Measurements from ENCODE around the gene NRM. TPM values are rescaled to one million over a fixed set of nuclear protein-coding genes. Genes with fewer than 3 reads are reported as not detected.

Gene NRM
- total RNA-seq, 1 experiment from 2014 or later, result 7.8 TPM

GRCh38 chr6:30688569-30688968 lies 2.2 kb downstream of the NRM start:
- DNase-seq (ENCODE audit: low read depth), result no peak

DNA sequence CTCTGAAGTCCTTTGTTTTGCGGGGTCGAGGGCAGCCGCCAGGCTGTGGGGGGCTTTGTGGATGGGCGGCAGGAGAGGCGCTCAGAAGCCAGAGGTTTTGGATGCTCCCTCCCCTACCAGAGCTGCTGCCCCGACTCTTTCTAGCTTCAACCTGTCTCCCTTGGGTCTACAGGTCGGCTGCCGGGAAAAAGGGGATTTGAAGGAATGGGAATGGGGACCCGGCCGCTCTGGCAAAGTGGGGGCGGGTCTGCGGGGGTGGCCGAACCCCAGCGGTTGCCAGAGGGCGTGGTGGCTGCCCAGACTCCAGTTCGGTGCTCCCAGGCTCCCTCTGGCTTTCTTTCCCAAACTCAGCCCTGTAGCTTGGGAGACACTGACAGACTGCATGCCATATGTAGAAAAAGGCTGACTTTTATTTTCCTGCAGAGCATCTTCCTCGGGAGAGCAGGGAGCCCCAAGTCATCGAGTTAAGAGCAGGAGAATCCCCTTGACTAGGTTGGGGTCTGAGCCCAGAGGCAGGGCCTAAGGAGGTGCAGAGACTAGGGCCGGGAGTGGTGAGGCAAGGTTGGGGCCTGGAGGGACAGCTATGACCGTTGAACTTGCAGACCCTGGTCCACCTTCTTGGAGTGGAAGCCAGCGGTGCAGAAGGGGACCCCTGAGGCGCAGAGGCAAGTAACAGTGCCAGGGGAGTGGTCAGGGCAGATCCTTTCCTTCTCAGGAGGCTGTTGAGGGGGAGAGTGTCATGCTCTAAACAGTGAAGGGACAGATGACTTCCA lies 2.9 kb downstream of the NRM start:
- DNase-seq (ENCODE audit: low read depth), result peak; percentile 70

GRCh38 chr6:30686908-30687658 lies 3.7 kb downstream of the NRM start:
- peak; percentile 99 for DNase-seq (ENCODE audit: low read depth)

DNA sequence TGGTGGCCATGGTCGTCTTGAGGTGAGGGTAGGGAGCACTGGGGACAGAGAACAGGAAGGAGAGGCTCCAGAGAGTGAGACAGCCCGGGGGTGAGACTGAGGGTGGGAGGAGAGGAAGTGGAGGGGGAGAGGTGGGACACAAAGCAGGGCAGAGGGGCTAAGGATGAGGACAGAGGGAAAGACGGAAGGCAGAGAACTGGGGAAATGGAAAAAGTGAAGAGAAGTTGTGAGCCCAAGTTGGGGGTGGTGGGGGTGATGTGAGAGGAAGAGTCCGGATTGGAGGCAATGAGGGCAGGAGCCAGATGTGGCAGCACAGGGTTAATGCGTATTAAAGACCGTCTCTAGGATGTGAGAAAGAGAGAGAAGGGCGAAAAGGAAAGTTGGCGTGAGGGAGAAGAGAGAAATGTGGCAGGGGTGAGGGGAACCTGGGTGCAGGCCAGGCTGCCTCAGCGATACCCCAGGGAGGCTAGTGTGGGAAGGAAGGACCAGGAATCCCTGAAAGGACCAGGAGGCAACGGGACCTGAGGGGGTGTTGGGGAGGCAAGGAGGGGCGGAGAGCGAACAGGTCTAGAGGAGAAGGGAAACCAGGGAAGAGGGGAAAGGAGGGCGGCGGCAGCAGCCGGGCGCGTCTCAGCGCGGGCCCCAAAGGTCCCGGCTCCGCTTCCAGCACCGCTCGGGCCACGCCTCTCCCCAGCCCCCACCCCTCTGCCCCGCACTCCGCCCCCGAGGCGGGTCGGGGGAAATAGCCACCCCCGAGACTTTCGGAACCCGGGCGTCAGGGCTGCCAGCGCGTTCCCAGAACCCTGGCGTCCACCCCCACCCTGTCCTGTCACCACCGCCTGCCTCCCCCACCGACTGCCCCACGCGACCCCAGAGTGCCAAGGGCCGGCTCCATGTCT lies 4.5 kb downstream of the NRM start, which contains the start of gene PPP1R18:
PPP1R18 (minus strand) TSS at position 637 of the 899 bp plus-strand sequence; CDS start at position 10, 627 bp downstream.
- peak; percentile 83 for DNase-seq (ENCODE audit: low read depth)

GRCh38 chr6:30685157-30686008 lies 5.4 kb downstream of the NRM start:
- peak; percentile 56 for DNase-seq (ENCODE audit: low read depth)

DNA sequence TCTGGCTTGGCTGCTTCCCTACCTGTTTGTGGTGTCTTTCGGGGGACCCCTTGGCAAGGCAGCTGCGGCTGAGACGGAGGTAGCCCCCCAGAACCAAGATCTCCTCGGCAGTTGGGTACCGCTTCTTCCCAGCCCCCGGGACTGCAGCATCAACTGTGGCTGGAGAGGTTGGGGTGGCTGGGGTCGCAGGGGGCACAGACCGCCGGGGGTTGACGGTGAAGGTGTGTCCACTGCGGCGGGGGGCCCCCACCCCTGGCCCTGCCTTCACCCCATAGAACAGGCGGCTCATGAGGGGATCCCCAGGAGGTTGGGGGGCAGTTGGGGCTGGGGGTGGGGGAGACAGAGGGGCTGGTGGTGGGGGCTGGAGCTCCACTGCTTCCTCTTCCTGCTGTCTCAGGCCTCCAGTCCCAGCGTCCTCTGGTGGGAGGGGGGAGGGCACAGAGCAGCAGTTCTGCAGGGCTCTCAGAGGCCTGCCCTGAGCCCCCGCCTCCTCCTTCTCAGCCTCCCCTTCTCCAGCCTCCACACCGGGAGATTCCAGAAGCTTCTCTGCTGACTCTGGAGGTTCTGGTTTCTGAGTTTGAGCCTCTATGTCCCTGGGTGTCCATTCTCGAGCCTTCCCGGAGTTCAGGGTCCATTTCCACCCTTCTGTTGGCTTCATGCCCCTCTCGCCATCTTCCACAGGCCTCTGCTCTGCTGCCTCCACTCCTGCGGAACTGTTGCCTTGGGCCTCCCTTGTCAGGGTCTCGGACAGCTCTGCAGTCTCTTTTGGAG lies 6.2 kb downstream of the NRM start:
- DNase-seq (ENCODE audit: low read depth), result peak; percentile 71

GRCh38 chr6:30683980-30684338 lies 6.8 kb downstream of the NRM start:
- peak; percentile 22 for DNase-seq (ENCODE audit: low read depth)

DNA sequence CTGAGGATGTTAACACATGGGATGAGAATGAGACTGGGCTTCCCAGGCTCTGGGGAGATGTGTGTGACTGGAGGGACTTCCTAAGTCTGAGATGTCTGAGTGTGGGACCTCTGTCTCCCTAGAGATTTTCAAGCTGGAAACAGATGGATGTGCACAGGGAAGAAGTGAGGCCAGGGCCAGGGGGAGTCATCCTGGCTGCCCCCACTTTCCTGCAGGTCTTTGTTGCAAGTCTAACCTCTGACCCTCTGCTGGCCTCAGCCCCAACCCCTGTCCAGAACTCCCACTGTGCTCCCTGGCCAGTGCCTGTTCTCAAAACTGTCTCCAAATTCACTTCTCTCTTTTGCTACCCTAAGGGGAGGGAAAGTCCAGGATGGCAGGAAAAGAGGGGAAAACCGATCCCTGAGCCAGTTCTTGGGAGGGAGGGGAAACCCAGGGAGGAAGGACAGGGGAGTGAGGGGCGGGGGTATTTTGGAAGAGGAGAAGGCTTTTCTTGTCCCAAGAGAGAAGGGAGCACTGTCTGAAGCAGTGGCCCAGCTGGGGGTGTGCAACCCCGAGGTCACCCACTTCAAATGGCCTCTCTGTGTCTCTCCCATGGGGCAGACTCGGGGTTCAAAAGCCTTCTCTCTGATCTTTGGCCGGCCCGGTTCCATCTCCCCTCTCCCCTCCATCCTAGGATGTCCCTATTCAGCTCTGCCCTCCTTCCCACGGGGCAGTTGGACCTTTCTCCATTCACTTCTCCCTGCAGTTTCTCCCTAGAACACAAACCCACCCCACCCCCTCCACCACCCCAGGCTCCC lies 7.4 kb downstream of the NRM start:
- DNase-seq (ENCODE audit: low read depth), result peak; percentile 39

DNA sequence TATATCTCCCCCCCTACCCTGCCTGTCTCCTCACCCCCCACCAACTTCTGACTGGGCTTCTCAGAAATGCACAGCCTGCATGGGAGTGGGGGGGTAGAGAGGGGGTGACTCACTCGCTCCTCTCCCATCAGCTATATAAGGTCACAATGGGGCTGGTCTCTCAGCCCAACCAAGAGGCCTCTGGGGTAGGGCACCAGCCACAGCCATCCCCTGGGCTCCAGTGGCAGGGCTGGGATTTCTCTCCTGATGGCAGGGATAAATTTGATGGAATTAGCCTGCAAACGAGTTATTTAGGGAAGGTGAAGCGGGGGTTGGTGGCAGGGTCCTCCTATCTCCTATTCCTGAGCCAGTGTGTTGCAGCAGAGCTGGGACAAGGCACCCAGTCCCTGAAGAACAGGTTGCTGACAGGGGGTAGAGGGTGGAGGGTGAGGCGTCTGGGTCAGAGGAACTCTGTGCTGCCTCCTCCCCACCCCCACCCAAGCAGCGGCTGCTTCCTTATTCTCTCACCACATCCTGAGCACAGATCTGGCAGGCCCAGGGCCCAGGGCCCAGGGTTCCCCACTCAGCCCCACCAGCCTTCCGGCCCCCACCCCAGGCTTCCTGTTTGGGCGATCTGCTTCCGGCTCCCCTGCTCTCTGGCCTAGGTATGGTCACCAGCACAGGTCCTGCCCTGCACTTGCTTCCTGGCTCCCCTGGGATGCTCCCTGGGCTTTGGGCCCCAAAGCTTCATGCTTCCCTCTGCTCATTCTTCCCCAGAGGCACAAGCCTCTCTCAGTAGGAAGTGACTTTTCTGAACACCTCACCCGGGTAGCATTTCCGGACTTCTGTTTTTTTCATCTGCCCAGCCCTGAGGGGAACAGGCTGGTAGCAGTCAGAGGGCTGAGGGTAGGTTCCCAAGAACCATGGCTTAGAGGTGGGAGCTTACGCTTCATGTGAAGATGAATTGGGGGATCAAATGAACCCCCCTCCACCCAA lies 8.4 kb downstream of the NRM start:
- peak; percentile 94 for DNase-seq (ENCODE audit: low read depth)

DNA sequence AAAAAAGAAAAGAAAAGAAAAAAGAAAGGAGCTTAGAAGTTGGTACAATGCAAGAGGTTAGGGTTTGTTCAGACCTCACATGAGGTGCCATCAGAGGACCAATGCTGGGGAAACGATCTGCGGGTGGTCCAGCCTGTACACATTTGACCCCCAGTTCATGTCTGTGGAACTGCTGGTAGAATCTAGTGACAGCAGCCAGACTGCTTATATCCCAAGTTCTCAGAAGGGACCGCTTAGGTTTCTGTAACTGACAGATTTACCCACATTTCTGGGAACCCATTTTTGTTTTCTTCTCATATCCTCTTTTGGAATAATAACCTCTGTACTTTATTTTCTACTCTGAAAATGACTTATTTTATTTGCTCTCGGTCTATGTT lies 9.0 kb downstream of the NRM start:
- no peak for DNase-seq (ENCODE audit: low read depth)

GRCh38 chr6:30679765-30680535 lies 10.8 kb downstream of the NRM start:
- no peak for DNase-seq (ENCODE audit: low read depth)

- DNase-seq (ENCODE audit: low read depth), result peak; percentile 89
These were observed 11.6 kb downstream of the NRM start for GRCh38 chr6:30678964-30679726.

GRCh38 chr6:30676660-30677285 lies 14.0 kb downstream of the NRM start:
- DNase-seq (ENCODE audit: low read depth), result no peak

GRCh38 chr6:30672445-30673253 lies 18.1 kb downstream of the NRM start, which contains the start of gene DHX16:
Gene DHX16 (minus strand): TSS chr6:30673006. CDS start chr6:30672841, 165 bp downstream.
- DNase-seq (ENCODE audit: low read depth), result peak; percentile 98

Measured in Daoy (cell line).